Measurements from ENCODE around the gene TMC7.

- TF ChIP-seq CTCF (CRISPR knock-in tag; IDR thresholded peaks at IDR 0.05), result no peak
- no peak for TF ChIP-seq HHEX (CRISPR knock-in tag; IDR thresholded peaks at IDR 0.05)
- TF ChIP-seq HCFC1 (IDR thresholded peaks at IDR 0.05; ENCODE audit: low read depth, low read length), result no peak
- TF ChIP-seq ZBTB39 (CRISPR knock-in tag; IDR thresholded peaks at IDR 0.05), result no peak
- no peak for TF ChIP-seq TEAD2 (CRISPR knock-in tag; IDR thresholded peaks at IDR 0.05)
Measured at GRCh38 chr16:19090916-19091315, 107.2 kb downstream of the TMC7 start.
